CD4-positive, alpha-beta T cell treated with Interferon alpha-2 for 1 hour (primary cell): Measurements from ENCODE around the gene ZBTB18.
"Not testable (repeated sequence)": the region's sequence is repeated elsewhere in the genome, so short reads cannot be mapped to it uniquely, and the experiment has no call there.

Experiments used
- DNase-seq, 2 donors: peaks; one replicate each; pipeline ENCODE4 v3.0.0-alpha.2; 2020 to 2022

The ZBTB18 gene

DNA sequence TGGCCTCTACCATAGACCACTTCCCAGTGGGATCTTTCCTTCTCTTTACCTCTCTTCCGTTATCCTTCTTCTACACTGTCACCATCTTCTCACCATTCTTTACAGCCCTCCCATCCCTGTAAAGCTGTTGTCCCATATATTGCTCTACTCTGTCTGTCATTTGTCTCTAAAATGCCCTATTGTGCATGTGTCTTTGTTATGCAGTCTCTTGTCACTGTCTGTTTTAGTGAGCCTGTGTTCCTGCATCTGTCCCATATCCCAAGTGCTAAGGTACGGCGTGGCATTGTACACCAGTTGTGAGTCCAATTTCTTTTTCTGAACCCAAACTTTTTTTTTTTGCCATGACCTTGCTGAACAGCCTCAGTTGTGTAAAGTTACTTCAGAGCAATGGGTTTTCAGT lies 8.8 kb upstream of the ZBTB18 start:
- no peak for DNase-seq

DNA sequence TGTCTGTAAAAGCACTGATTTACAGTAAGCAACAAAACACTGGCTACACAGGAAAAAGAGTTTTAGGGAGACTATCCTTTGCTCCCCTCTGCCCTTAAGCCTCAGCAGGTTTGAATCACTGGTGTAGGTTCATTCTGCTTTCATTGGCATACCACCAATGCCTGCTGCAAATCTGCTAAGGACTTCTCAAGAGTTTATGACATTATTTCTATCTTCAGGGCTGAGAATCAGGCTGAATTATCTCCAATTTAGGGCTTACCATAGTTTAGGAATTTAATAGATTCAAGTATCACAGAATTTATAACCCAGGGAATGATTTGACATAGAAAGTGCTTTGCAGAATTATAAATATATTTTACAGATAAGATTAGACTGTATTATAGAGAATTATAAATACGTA lies 6.7 kb upstream of the ZBTB18 start:
- no peak for DNase-seq

DNA sequence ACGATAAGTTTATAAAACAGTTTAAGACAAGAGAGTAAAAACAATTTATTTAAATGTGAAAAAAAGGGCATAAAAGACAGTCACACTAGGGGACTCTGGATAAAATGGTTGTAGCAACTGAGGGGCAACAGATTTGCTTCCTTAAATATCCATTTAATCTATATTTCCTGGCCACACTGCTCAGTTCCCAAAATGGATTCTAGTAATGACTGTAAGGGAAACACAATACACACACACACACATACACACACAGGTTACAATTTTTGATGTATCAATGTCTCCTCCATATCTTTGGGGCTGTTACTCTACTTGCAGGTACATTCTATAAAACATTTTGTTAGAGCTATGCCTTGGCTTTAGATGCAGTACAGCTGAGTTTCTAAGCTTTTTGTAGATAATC lies 4.8 kb upstream of the ZBTB18 start:
- DNase-seq: not testable (repeated sequence)

DNA sequence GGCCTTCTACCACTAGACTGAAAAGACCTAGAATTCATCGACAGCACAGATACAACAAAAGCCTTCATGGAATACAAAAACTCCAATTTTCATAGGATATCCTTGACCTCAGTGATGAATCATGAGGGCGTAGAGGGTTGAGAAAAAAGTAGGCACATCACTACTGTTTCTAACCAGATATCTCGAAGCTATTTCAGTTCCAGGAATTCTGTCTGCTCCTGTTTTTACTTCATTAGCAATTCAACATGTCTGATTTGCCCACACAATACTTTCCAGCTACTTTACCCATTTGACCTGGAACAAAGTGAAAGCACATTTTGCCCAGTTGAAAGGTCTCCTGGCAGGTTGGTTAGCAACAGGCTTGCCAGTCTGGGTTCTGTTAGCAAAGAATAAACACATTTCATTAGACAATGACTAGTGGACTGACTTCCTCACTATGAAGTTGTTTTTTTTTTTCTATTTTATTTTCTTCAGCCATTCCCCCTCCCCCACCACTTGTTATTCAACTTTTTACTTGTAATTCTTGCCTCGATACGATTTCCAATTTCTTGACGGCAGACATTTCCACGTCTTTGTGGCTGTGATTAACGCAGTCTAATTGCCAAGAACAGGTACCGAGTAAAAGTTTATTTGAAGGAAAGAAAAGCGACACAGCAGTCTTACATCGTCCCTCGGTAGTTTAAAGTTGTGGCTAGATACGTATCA lies 4.0 kb upstream of the ZBTB18 start:
- DNase-seq: peak; percentile 39 to 66

DNA sequence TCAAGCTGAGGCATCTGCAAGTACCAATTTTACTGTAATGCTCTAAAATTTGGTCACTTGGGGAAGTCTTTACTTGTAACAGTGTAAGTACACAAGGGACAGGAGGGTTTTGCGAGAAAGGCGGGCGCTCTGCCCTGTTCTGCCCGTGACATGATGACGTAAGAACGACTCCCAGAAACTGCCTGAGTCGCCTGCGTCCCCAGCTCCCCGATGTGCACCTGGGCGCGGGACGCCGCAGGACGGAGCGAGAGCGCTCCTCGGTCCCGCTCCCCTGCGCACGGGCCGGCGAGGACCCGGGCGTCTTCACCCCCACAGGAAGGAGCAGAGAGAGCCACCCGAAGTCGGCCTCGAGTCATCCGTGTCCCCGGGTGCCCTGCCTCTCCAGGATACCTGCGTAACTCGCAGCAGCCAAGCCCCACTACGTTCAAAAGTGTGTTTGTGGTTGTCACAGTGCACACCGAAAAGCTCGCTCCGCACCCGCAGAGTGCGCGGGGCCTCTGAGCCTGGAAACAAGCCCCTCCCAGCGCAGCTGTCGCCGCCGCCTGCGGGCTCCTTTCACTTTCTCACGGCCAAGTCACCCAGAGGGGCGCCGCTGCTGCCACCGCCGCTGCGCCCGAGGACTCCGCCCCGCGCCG lies 3.3 kb upstream of the ZBTB18 start:
- DNase-seq: peak; percentile 81 to 85

DNA sequence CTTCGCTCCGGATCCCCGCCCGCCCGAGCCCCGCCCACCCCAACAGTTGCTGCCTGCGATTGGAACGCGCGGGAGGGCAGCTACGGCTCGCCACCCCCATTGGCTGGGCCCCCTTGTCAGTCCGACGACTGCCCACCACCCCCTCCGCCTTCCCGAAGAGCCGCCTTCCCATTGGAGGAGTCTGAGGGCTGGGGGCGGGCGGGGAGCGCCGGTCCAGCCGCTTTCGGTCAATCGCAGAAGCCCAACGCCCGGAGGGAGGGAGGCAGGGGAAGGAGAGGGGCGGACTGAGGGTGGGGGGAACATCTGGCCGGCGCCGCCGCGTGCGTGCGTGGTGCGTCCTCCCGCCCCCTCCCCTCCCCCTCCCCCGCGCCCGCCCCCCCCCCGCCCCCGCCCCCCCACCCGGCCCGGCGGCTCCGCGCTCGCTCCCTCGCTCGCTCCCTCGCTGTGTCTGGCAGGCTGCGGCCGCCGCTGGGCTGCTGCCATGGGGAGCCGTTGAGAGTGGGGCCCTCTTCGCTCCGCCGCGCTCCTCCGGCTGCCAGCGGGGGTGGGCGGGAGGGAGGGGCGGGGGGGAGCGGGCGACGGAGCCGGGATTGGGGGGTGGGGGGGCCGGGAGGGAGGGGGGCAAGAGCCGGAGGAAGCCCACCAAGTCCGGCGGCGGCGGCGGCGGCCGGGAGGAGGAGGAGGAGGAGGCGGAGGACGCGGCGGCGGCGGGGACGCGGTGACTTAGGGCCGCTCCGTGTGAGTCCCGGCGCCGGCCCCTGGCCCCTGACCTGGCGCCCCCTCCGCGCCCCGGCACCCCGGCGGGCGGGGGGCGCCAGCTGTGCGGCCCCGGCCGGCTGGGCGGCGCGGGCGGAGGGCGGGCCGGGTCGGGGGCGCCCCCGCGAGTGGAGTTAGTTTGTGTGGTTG lies 2.6 kb upstream of the ZBTB18 start:
- peak; percentile 99 to 100 for DNase-seq

DNA sequence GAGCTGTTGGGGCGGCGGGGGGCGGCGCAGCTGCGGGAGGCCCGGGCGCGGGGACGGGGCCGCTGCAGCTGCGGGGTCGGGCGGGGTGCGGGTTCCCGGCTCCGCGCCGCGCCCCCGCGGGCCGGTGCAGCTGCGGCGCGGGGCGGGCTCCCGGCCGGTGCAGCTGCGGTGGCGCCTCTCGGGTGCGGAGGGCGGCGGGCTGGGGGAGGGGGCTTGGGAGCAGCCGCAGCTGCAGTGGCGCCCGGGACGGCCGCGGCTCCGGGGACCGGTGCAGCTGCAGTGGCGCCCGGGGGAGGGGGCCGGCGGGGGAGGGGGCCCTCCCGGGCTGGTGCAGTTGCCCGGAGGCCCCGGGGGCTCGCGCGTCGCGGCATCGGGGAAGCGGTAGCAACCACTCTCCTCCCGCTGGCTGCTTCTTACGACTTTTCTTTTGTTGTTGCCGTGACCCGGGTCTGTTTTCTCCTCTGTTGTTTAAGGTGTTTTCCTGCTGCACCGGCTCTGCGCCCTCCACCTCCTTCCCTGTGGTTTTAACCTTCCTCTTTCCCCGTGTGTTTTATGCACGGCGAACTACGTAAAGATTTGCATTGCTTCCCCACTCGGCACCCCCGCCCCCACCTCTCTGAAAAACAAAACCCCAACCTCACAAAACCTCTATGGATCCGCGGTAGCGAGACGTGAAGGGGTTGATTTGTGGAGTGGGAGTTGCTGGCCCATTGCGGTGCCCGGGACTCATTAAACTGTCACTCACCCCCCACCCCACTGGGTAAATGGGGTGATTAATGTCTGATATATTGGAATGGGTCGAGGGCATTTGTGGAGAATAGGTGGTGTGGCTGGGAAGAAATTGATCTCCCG lies 1.7 kb upstream of the ZBTB18 start:
- peak; percentile 58 to 71 for DNase-seq

DNA sequence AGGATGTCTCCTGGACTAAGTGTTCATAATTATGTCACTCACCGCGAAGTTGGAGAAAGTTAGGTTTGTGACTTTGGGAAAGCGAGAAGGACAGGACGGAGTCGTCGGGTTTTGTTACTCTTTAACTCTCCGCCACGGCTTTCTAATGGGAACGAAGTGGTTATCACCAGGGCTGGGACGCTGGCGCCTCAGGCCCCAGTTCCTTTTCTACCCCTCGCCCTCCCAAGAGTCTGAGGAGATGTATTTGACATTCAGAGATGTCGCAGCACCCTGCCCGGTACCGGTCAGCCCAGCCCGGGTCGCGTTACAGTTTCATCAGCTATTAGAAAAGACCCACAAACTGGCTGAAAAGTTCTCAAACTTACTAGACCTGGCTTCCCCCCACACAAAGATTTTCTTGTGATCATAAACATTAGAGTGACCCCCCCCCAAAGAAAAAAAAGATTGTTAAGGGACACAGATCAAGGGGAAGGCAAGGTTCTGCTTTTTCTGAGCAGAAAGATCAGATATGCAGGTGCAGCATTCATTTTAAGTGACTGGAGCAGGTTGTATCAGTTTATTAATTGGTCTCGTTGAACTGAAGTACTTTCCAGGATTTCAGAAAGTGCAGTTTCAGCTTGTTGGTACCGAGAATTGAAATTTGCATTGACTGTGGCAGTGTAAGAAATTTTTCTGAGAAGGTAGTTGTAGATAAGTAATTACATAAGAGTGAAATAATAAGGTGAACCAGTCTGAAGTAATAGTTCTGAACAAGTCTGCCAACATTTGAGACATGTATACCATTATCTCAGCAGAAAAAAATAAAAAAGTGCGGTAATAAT lies 859 bp upstream of the ZBTB18 start:
- peak; percentile 6 to 23 for DNase-seq

DNA sequence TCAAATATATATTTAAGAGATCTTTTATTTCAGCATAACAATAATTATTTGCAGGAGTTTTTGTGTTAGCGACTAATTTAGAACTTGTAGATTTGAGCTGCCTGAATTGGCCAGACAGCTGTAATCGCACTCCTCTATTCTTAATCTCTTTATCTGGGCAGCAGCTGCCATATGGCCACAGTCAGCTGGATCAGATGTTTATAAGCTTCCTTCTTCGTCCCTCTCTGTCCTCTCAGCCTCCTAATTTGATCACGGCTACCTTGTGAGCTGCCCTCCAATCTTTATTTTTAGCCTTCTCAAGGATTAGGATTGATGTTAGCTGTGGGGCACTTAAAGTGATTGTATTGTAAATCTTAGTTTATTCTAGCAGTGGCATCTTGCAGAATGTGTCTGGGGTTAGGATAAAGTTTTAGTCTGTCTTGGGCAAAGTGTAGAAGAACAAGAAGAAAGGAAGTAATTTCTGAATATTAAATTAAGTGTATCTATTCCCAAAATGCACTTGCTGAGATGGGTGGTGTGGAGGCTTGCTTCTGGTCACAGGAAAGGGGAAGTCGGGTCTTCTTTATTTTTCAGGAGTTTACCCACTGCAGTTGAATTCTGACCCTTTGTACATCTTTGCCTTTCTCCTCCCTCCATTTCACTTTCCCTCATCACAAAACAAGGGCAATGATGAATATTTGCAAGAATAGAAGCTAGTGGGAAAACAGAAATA lies 1.1 kb downstream of the ZBTB18 start:
- DNase-seq: no peak

DNA sequence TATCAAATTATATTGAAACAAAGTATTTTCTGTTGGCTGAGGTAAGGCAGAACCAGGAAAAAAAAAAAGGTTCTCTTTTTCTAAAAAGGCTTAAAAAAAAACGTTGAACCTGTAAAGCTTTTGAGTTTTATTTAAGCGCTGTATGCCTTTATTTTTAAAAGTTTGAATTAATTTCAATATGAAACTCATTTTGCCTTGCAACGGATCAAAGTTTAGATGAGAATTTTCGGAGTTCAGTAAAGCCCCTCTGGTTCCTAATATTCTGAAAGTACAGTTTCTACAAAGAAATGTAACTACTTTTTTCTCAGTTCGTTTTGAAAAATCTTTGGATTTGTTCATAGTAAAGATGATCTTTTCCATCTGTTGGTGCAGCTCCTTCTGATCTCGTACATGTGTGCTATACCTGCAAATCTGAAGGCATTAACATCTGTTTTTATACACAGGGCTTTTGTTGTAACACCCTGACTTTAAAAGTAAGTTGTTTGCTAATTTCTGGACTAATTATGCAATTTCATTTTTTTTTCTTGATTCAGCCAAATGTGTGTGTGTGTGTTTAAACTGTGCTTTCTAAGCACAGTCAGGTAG lies 1.7 kb downstream of the ZBTB18 start:
- no peak for DNase-seq

DNA sequence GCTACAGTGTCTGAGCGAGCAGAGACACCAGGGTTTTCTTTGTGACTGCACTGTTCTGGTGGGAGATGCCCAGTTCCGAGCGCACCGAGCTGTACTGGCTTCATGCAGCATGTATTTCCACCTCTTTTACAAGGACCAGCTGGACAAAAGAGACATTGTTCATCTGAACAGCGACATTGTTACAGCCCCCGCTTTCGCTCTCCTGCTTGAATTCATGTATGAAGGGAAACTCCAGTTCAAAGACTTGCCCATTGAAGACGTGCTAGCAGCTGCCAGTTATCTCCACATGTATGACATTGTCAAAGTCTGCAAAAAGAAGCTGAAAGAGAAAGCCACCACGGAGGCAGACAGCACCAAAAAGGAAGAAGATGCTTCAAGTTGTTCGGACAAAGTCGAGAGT lies 2.7 kb downstream of the ZBTB18 start:
- no peak for DNase-seq

DNA sequence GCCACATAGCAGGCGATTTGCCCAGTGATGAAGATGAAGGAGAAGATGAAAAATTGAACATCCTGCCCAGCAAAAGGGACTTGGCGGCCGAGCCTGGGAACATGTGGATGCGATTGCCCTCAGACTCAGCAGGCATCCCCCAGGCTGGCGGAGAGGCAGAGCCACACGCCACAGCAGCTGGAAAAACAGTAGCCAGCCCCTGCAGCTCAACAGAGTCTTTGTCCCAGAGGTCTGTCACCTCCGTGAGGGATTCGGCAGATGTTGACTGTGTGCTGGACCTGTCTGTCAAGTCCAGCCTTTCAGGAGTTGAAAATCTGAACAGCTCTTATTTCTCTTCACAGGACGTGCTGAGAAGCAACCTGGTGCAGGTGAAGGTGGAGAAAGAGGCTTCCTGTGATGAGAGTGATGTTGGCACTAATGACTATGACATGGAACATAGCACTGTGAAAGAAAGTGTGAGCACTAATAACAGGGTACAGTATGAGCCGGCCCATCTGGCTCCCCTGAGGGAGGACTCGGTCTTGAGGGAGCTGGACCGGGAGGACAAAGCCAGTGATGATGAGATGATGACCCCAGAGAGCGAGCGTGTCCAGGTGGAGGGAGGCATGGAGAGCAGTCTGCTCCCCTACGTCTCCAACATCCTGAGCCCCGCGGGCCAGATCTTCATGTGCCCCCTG lies 3.3 kb downstream of the ZBTB18 start:
- no peak for DNase-seq

DNA sequence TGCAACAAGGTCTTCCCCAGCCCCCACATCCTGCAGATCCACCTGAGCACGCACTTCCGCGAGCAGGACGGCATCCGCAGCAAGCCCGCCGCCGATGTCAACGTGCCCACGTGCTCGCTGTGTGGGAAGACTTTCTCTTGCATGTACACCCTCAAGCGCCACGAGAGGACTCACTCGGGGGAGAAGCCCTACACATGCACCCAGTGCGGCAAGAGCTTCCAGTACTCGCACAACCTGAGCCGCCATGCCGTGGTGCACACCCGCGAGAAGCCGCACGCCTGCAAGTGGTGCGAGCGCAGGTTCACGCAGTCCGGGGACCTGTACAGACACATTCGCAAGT lies 3.8 kb downstream of the ZBTB18 start:
- peak; percentile 12 to 24 for DNase-seq

DNA sequence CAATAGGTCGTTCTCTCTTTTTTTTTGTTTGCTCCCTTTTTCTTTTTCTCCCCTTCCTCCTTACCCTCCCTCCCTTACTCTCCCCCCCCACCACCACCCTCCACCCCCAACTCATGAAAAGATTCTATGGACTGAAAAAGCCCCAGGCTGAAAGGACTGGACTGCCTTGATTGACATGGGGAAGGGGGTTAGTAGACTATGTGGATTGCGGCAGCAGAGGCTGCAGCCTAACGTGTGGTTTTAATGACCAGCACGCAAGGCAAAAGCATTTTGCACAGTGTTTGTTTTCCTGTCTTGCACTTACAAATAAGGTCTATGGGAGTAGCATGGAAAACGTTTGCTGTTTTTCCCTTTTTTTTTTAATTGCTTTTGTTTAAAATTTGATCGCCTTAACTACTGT lies 5.5 kb downstream of the ZBTB18 start:
- no peak for DNase-seq

DNA sequence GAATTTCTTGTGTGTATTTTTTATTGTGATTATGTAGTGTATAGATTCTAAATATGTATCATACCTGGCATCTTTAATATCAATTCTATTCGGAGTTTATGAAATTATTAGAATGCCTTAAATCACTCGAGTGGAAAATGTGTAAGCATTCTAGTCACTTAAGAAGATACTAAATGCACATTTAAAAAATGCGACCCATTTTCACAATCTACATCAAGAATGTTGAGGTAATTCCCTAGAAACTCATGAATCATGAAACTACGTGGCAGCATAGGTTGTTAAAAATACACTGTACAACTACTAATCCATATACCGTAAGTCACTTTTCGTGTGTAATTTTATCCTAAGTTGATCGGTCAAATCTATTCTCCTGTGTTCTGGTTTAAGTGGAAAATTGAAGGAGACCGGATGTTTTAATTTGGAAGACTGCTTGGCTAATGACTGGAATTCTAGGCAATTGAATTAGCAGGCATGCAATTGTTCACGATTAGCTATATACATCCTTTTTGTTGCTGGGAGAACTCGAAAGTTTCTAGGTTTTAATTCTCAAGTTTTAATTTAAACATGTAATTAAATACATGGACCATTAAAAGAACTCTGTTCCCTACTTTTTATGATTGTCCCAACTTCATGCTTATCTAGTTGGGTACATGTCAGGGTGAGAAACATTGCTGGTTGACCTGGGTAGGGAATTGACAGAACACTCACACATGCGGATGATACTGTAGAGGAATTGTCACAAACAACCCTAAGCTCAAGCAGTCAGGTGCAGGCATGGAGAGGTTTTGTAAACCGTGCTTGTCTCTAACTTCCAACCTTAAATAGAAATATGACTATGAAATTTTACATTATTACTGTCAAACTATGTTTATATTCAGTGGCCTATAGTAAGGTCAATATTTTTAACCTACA lies 6.6 kb downstream of the ZBTB18 start:
- DNase-seq: no peak

DNA sequence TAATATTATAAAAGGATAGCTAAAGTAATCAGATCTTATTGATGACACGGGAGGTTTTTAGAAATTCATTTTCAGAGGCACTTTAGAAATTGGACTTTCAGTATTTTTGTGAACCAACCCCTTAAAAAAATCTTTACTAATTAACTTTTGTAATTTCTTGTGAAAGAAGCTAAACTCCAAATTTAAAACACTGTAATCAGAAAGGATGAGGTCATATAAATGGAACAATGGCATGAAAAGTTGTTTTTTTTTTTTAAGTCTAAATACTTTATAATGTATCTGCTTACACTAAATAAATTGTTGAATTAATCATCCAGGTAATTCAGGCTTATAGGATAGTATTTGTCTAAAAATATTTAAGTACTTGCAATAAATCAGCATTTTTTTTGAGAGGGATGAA lies 9.0 kb downstream of the ZBTB18 start:
- DNase-seq: no peak

DNA sequence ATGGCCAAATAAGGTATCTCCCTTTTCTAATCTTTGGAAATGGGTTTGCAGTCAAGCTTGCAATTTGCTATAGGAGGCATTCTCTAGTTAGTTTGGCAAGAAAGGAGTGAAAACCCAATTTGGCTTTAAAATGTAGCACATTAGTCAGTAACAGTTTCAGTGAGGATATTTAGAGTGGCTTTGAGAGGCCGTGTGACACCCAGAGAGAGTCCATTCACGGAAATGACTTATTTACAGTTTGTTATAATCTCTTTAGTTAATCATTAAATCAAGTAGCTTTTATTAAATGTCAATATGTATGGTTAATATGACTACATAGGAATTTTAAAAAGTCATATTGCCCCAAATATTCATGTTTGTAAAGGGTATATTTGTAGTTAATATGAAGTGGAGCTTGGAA lies 9.6 kb downstream of the ZBTB18 start:
- no peak for DNase-seq

DNA sequence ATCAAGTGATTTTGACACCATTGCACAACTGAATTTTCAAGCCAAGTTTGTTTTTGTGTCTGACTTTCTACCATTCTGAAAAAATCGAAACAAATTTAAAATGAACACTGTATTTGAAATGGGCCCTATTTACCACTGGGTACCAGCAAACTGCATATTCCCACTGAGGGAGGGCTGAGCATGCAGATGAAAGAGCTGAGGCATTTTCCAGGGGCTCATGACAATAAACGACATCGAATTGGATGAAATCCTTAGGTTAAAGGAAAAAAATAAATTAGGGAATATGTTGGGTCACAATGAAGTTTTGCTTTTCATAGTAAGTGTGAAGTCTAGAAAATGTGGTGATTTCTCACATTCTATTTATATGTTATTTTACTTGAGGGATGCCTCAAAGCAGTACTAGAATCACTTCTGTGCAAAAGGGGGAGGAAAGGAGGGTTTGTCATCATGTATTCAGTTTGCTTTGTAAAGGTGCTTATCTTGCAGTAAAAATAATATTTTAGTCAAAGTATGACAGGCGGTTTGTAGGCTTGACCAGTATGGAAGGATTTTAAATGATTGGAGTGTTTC lies 11.2 kb downstream of the ZBTB18 start:
- DNase-seq: no peak

DNA sequence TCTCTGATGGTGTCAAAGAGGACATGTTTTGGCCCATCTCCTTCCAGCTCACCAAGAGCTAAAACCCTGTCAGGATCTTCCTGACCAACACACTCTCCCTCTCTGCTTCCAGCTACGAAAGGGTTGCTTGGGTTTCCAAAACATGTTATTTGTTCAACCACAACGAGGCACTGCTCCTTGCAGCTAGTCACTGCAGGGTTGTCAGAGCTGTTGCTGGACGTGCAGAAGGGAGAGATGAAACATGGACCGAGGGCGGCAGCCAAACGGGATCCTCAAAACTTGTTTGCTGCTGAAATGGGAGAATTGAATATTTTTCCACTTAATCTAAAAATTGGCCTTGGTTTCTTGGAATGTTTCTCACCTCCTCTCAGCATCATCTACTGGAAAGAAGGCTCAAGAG lies 12.4 kb downstream of the ZBTB18 start:
- DNase-seq: no peak
